Measurements from ENCODE around the gene TBC1D16.

The TBC1D16 gene, protein sequence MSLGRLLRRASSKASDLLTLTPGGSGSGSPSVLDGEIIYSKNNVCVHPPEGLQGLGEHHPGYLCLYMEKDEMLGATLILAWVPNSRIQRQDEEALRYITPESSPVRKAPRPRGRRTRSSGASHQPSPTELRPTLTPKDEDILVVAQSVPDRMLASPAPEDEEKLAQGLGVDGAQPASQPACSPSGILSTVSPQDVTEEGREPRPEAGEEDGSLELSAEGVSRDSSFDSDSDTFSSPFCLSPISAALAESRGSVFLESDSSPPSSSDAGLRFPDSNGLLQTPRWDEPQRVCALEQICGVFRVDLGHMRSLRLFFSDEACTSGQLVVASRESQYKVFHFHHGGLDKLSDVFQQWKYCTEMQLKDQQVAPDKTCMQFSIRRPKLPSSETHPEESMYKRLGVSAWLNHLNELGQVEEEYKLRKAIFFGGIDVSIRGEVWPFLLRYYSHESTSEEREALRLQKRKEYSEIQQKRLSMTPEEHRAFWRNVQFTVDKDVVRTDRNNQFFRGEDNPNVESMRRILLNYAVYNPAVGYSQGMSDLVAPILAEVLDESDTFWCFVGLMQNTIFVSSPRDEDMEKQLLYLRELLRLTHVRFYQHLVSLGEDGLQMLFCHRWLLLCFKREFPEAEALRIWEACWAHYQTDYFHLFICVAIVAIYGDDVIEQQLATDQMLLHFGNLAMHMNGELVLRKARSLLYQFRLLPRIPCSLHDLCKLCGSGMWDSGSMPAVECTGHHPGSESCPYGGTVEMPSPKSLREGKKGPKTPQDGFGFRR

DNA sequence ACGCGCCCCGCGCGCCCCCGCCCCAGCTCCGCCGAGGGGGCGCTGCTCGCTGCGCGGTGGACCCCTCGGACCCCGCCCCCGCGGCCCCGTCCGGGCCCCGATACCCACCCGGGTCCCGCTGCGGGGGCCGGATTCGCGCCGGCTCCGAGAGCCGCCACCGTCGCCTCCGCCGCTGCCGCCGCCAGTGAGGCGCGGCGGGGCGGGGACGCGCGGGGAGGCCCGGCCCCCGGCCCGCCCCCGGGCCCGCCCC lies at the start of gene TBC1D16:
Gene TBC1D16, minus strand, starts transcription at position 186 of the 250 bp plus-strand sequence. CDS start 22,325 bp downstream, outside the sequence.
- intact Hi-C loops (cut with DNase I), result no loop called here
- DNase-seq, result peak in 1 of 10 donors; percentile 74

- intact Hi-C loops (cut with DNase I), result loop anchor here (10.0 kb wide), 1 partner anchor 280 kb away; no protein-coding TSS in a partner anchor
- DNase-seq, result peak in 3 of 10 donors; percentile 39 to 73 (median 61)
These were observed 49.1 kb upstream of the TBC1D16 start for GRCh38 chr17:80084773-80085172.

DNA sequence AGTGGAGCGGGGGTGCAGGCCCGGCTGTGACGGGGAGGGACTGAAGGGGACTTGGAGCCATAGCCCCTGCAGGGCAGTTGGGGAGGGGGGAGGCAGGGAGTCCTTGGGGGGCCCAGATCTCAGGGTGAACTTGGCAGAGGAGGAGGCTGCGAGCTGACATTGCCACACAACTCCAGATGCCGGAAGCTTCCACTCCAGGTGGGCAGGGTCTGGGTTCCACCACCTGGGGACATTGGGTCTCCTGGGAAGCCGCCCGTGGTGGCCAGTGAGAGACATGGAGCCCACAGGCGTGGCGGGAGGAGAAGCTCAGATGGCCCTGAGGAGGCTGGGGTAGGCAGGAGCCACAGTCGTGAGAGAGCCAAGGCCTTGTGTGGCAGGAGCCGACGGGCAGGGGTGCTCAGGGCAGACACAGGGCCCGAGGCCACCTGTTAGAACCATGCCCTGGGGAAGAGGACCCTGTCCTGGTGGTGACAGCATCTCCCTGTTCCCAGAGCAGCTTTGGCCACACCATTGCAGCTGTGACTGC lies 47.5 kb upstream of the TBC1D16 start:
- DNase-seq, result peak in 3 of 10 donors; percentile 64 to 75 (median 73)
- intact Hi-C loops (cut with DNase I), result loop anchor here (10.0 kb wide), 1 partner anchor 282 kb away; no protein-coding TSS in a partner anchor

DNA sequence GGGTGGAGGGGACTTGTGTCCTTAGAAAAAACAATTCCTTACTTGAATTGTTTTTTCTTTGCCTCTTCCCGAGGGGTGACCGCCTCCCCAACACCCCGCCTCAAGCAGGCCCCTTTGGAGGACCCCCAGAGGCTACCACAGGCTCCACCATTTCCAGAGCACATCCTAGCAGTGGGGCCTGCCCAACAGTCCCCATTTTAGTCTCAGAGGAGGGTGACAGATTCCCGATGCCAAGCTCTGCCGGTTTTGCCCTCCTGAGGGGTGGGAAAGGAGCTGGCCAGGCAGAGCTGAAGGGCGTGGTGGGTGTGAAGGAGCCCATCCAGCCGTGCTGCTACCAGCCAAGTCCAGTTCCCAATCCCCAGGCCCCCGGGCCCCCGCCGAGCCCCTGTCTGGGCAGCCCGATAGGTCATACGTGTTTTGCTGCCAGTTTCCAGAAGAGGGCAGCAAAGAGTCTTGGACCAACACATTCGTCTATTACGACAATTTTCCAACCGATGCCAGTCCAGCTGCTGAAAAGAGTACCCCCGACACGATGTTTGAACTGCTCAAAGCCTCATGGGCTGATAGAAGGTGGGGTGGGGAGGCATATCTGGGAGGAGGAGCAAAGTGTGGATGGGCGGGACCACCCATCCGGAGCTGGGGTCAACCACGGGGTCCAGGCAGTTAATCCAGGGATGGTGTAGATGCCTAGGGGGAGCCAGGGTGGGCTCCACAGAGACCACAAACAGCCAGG lies 46.9 kb upstream of the TBC1D16 start:
- intact Hi-C loops (cut with DNase I), result loop anchor here (10.0 kb wide), 1 partner anchor 282 kb away; no protein-coding TSS in a partner anchor
- peak in 8 of 10 donors; percentile 45 to 89 (median 57) for DNase-seq

GRCh38 chr17:80081596-80081995 lies 45.9 kb upstream of the TBC1D16 start:
- intact Hi-C loops (cut with DNase I), result loop anchor here (10.0 kb wide), 1 partner anchor 283 kb away; no protein-coding TSS in a partner anchor
- peak in 2 of 10 donors; percentile 45 to 76 for DNase-seq

GRCh38 chr17:80080081-80080480 lies 44.4 kb upstream of the TBC1D16 start:
- intact Hi-C loops (cut with DNase I), result loop anchor here (10.0 kb wide), 1 partner anchor 285 kb away; no protein-coding TSS in a partner anchor
- no peak for DNase-seq

GRCh38 chr17:80072410-80072809 lies 36.7 kb upstream of the TBC1D16 start:
- intact Hi-C loops (cut with DNase I), result no loop called here
- peak in 1 of 10 donors; percentile 33 for DNase-seq

DNA sequence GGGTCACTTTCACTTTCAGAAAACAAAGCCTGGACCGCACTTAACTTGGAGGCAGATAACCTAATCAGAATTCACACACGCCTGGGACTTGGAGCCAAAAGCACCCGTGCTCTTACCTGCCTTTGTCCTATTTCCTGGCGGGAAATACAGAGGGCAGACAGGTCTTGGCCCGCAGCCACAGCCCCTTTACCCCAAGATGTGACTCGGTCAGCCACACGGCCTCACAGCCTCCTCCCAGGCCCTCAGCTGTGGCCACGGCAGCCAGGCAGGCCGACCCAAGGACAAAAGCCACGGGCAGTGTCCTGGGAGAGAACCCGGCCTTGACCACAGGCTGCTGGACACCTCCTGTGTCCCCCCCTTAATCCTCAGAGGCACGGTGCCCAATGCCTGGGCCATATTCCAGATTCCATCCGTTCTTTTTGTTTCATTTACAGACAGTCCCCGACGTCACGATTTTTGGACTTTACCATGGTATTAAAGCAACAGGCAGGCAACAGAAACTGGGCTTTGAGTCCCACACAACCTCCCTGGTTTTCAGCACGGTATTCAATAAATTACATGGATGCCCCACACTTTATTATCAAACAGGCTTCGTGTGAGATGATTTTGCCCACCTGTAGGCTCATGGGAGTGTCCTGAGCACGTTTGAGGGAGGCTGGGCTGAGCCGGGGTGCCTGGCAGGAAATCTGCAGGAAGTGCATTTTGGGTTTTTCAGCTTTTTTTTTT lies 35.6 kb upstream of the TBC1D16 start:
- intact Hi-C loops (cut with DNase I), result no loop called here
- DNase-seq, result peak in 6 of 10 donors; percentile 25 to 86 (median 38)

DNA sequence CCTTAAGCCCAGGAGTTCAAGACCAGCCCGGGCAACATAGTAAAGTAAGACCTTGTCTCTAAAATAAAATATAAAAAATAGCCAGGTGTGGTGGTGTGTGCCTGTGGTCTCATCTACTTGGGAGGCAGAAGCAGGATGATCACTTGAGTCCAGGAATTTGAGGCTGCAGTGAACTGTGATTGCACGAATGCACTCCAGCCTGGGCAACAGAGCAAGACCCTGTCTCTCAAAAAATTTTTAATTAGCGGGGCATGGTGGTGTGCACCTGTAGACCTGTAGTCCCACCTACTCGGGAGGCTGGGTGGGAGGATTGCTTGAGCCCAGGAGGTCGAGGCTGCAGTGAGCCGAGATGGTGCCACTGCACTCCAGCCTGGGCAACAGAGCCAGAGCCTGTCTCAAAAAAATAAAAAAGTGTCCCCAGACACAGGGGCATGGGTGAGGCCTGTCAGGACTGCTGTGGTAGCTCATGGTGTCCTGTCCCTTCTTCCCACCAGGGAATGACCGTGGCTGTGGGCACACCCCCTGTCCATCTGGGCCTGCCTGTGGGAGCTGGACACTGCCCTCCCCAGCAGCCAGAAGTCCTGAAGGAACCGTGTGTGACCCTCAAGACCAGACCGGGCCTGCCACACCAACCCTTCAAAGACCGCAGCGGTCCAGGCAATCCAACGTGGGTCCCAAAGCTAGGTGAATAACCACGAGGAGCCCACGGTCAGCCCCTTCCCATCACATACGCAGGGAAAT lies 34.9 kb upstream of the TBC1D16 start:
- DNase-seq, result peak in 1 of 10 donors; percentile 42

DNA sequence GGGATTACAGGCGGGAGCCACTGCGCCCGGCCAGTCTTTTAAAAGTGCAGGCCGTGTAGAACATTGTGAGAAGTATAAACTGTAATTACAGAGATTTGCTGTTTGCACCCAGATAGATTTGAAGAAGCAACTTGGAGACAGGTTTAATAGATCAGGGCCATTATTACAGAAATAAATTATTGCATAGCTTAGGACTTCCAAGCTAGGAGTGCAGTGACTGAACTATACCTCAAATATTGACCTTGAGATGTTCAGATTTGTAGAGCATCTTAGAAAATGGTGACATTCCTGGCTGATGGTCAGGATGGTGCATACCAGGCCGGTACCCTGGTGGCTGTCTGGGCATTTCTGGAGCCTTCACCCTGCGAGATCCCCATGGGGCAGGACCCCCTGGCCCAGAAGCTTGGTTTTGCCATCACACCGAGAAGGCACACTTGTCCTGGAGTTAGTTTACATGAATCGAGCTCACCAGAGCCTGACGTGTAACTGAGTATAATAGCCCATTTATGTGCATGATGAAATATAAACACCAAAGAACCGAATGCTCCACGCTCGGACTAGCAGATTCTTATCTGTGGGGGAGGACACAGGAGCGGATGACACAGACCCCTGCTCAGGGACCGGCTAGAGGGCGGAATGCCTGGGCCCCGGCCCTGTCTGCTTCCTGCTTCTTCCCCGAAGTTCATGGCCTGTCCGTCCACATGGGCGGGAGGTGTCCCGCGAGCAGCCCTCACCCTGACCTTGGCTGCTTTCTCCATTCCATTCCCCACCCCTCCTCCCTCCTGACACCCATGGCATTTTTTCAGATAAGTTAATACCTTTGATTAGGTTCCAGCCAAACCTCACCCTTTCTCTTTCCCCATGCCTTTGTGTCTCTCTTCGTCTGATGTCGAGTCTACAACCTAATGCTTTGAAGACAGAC lies 32.9 kb upstream of the TBC1D16 start:
- intact Hi-C loops (cut with DNase I), result no loop called here
- peak in 1 of 10 donors; percentile 77 for DNase-seq

More for the DNA sequence above, 34.9 kb upstream of the TBC1D16 start:
- intact Hi-C loops (cut with DNase I), result no loop called here

DNA sequence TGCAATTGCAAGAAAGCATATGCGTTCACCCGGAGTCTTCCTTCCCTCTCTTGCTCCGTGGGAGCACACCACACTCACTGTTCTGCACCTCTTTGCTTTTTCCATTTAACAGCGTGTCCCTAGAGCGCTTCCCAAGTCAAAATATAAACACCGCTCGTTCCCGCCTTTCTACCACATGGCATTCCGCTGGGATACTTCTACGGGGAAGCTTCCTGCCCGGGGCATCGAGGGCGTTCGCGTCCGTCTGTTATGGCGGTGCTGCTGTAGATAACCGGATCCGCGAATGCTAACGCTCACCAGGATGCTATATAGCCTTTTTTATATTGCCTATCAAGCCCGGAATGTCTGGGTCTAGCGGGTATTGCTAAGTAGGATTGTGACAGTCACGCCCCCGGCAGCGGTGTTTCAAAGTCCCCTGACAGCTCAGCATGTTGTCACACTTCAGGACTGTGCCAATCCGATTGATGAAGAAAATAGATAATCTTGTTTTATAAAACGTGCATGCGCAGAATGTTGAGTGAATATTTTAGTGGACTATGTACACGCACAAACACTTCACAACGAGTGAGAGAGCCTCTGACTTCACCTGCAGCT lies 31.8 kb upstream of the TBC1D16 start:
- intact Hi-C loops (cut with DNase I), result no loop called here
- DNase-seq, result peak in 1 of 10 donors; percentile 63

GRCh38 chr17:80065478-80066170 lies 30.0 kb upstream of the TBC1D16 start:
- DNase-seq, result peak in 1 of 10 donors; percentile 71
- intact Hi-C loops (cut with DNase I), result no loop called here

GRCh38 chr17:80064696-80065095 lies 29.0 kb upstream of the TBC1D16 start:
- intact Hi-C loops (cut with DNase I), result no loop called here
- peak in 1 of 10 donors; percentile 67 for DNase-seq

GRCh38 chr17:80063830-80064585 lies 28.3 kb upstream of the TBC1D16 start:
- intact Hi-C loops (cut with DNase I), result no loop called here
- peak in 4 of 10 donors; percentile 72 to 94 (median 80) for DNase-seq

DNA sequence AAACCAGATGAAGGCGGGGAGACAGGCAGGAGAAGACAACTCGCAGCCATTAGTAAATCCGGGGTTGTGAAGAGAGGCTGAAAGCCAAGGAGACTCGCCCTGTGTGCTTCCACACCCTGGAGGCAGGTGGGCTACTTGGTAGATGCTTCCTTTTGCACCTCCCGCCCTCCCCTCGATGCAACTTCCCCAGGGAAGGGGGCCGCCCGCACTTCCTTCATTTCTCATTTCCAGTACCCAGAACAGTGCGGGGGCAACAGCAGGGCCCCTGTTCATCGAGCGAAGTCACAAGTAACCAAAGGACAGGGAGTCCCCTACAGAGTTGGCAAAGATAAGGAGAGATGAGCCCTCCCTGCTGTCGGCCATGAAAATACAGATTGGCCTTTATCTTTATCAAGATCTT lies 25.7 kb upstream of the TBC1D16 start:
- peak in 1 of 10 donors; percentile 58 for DNase-seq
- intact Hi-C loops (cut with DNase I), result no loop called here

DNA sequence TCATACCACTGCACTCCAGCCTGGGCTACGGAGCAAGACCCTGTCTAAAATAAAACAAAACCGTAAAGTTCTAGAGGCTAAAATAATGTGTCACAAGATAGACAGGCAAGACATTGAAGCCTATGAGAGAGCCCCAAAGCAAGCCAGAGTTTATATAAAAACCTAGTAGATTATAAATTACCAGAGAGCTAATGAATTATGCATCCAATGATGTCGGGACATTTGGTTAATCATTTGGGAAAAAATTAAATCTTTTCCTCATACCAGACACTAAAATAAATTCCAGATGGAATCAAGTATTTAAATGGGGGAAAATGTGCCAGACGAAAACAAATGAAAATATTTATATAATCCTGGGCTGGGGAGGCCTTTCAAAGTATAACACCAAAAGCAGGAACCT lies 25.0 kb upstream of the TBC1D16 start:
- DNase-seq, result no peak
- intact Hi-C loops (cut with DNase I), result no loop called here

Measured in posterior cingulate gyrus (tissue), 11 donors.